ENCODE data around the gene TPO.
A peak's percentile ranks its signal among the peaks of the same experiment; 100 is the strongest.

The TPO gene

DNA sequence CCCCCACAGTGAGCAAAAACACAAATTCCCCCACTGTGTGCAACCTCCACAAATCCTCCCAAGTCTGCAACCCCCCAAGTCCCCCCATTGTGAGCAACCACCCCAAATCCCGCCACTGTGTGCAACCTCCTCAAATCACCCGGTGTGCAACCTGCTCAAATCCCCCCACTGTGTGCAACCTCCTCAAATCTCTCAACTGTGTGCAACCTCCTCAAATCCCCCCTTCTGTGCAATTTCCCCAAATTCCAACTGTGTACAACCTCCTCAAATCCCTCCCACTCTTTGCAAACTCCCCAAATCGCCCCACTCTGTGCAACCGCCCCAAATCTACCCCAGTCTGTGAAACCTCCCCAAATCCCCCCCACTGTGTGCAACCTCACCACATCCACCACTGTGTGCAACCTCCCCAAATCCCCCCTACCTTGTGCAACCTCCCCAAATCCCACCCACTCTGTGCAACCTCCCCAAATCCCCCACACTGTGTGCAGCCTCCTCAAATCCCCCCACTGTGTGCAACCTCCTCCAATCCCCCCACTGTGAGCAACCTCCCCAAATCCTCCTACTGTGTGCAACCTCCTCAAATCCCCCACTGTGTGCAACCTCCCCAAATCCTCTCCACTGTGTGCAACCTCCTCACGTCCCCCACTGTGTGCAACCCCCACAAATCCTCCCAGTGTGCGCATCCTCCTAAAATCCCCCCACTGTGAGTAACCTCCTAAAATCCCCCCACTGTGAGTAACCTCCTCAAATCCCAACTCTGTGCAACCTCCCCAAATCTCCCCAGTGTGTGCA, 115.2 kb downstream of the TPO start:
- no peak for DNase-seq (ENCODE audit: low spot score)

DNA sequence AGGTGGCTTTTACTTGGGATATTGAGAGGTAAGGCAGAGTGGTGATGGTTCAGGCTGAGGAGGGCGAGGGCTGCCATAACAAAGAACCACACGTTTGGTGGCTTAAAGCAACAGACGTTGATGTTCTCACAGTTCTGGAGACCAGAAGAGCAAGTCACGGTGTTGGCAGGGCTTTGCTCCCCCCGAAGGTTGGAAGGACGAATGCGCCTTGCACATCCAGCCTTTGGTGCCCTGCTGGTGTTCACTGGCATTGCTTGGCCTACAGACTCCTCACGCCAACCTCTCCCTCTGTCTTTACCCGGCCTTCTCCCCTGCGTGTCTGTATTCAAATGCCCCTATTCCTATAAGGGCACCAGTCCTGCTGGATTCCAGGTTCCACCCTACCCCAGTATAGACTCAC, 125.4 kb downstream of the TPO start:
- peak; percentile 42 for DNase-seq (ENCODE audit: low spot score)

DNA sequence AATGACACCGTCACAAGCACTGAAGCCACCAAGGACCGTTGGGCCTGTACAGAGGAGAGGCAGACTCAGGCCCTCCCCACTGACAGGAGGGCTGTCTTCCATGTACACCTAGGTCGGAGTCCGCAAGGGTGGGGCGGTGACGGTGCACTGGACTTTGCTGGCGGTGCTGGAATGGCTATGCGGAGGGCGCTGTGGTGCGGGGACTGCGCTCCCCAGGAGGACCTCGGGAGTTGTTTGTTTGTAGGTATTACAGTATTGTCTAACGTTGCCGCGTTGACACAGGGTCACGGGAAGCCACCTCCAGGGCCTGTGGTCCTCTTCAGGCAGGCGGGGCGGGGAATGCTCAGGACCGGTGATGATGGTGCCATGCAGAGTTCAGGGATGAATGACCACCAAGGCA, 126.2 kb downstream of the TPO start:
- DNase-seq (ENCODE audit: low spot score) = no peak

DNA sequence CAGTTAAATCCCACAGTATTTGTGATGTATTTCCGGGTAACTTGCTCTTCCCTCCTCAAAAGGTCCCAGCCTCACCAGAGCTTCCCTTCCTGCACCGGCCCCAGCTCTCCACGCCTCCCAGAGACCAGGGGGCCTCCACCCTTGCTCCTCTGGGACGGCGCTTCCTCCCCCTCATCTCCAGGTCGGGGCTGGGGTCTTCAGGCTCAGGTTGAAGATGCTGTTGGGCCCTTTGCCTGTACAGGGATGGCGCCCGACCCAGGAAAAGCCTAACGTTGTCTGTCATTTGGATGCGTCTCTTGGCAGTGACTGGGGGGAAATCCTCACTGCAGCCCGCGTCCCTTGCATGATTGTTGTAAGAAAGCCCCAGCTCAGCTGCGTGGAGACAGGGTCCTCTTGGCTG, 126.7 kb downstream of the TPO start:
- no peak for DNase-seq (ENCODE audit: low spot score)

DNA sequence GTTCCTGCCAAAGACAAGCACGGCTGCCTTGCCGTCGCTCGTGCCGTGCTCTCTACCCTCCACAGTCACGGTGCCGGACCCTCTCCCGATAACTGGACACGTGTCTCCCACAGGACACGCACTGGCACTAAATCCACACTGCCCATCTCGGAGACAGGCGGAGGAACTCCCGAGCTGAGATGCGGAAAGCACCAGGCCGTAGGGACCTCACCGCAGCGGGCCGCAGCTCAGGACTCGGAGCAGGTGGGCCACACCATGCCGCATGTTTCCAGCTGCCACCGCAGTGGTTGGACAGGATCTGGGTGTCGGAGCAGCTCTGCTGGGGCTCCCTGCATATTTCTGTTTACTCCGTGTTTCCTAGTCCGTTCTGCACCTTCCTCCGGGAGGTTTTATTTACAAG, 127.2 kb downstream of the TPO start:
- DNase-seq (ENCODE audit: low spot score) = no peak

GRCh38 chr2:1541040-1541439, 127.8 kb downstream of the TPO start:
- DNase-seq (ENCODE audit: low spot score) = no peak

DNA sequence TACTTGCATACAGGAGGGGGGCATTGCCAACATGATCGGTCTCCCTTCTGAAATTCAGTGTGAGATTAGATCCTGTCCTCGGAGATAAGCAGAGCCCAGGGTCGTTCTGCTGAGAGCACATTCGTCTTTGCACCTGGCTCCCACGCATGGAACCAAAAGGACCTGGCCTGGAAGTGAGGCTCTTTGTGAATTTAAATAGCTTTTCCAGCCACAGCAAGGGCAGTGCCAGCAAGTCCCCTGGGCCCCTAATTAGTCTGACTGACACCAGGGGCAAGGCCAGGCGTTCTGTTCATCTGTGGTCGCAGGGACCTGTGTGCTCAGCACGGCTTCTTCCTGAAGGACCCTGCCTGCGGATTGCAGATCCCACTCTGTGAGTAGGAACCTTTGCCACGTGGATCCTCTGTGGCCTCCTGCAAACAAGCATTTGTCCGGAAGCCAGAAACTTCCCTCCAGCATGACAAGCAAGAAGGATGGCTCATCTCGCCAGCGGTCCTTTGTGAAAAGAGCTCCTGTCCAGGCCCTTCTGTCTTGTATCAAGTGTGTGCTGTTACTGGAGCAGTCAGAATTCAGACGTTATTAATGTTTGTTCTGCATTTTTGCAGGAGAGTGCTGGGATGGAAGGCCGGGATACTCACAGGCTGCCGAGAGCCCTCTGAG, 128.7 kb downstream of the TPO start:
- DNase-seq (ENCODE audit: low spot score) = no peak

DNA sequence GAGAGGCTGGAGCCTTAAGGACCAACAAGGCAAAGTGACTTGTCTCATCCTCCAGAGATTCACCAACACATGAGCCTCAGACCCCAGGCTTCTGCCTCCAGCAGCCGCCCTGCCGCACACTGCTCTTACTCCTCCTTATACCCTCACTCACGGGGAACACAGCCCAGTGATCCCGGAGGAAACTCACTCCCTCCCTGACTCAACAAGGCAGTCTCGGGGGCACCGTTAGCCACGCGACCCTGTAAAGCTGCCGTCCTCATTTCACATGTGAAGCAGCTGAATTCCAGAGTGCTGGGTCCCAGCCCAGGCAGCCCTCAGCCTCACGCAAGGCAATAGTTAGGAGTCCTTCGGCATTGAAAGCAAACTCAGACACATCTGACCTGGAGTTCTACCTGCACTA, 129.7 kb downstream of the TPO start:
- no peak for DNase-seq (ENCODE audit: low spot score)

- no peak for DNase-seq (ENCODE audit: low spot score)
These were observed 130.7 kb downstream of the TPO start for GRCh38 chr2:1543776-1544477.

GRCh38 chr2:1544478-1545069, 131.3 kb downstream of the TPO start:
- peak; percentile 84 for DNase-seq (ENCODE audit: low spot score)

DNA sequence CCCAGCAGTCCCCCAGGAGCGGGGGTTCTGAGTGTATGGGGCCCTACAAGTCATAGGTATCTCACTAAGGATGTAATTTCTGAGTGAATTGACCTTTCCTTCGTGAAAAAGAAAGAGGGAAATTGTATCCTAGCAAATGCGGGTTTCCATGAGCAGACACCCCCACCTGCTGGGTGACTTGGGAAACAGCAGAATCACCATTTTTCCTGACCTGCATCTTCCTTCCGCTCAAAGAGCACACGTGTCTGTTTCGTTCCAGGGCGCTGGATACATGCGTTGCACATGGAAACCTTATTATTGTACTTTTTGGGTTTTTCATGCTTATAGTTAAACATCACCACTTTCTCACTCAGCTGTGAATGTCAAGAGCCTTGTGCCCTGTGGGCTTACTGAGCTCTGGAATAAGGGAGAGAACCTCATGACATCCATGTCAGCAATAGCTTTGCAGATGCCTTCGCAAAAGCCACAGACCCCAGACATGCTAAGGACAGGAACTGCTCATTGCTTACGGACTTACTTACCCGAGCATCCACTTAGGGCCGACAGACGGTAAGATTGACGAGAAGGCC, 132.8 kb downstream of the TPO start:
- DNase-seq (ENCODE audit: low spot score) = peak; percentile 68

DNA sequence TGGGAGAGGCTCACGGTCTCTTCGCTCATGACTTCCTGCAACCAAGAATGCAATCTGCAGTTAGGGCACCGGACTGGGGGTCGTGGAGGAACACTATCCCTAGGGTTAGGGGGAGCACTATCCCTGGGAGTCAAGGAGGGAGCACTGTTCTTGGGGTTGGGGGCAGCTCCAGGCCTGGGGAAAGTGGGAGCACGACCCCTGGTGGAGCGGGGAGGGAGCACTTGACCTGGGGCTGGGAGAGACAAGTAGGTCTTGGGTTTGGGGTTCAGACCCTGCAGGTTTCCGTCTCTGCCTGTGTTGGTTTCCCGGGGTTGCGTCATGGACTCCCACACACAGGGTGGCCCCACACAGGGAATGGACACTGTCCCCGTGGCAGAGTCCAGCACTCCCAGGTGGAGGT, 133.6 kb downstream of the TPO start:
- DNase-seq (ENCODE audit: low spot score) = no peak

DNA sequence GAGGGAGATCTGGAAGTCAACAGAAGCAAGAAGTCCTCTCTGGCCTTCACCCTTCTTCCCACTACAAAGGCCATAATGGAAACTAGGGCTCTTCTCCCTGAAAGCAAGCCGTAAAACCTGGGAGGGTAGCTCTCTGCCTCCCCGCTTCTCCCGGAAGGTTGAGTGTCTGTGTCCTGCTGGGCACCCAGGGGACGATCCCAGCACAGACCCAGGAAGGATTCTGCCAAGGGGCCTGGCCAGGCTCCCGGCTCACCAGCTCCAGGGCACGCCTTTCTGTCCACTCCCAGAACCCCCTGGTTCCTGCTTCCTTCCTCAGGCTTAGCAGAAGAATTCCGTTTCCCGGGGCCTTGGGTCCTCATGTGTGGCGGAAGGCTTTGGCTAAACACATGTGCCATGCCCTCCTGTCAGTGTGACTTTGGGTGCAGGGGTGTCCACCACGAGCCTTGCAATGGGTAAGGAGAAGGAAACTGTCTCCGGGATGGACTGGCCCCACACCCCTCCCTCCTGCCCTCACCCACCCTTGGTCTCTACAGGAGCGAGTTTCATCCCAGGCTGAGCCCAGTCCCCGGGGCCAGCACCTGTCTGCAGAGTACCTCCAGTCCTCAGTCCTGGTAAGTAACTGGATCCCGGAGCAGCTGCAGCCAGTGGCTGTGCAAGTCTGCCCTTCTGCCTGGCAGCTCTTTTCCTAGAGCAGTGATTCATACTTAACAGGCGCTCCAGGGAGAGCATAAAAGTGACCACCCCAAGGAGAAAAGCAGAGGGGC, 135.8 kb downstream of the TPO start:
- no peak for DNase-seq (ENCODE audit: low spot score)

GRCh38 chr2:1550076-1550475, 136.8 kb downstream of the TPO start:
- DNase-seq (ENCODE audit: low spot score) = no peak

DNA sequence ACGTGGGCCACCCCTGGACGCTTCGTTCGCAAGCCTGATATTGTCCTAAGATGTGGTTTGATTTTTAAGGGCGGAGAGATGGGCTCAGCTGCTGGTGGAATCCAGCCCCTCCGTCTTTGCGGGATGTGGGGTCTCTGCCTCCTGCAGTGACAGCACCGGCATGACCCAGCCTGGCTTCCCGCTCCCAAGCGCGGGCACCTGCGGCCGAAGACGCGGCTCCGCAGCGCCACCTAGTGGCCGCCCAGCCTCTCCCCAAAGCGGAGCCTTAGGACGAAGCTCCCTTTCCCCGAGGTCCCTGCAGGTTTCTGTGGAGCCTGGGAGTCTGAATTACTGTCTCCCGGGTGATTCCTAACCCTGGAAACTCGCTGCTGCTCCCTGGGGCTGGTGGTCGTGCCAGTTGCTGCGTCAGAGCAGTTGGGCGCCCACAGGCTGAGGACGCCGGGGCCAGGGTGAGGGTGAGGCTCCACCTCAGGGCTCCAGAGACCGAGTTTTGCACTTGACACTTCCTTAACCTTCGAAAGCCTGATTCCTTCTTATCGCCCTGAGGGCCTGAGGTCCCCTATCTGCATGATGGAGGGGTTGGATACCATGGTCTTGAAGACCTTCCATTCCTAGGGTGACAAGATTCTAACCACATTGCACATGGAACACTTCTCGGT, 137.5 kb downstream of the TPO start:
- DNase-seq (ENCODE audit: low spot score) = peak; percentile 51

GRCh38 chr2:1551905-1552304, 138.6 kb downstream of the TPO start:
- no peak for DNase-seq (ENCODE audit: low spot score)

DNA sequence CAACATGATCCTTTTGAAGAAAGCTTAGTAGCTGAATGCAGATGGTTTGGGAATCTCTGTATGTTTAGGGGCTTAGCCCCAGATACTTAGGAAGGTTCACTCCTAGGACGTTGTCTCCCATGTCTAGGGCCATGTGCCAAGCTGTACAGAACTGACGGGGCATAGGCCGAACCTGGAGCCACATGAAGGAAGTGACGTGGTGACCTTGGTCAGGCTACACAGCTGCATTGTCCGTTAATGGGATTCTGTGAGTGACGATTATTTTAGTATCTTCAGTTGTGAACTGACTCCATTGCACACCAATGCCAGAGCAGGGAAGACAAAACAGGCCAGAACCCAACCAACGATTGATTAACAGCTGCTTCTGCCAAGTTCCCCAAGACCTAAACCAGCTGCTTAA, 139.3 kb downstream of the TPO start:
- DNase-seq (ENCODE audit: low spot score) = no peak

- peak; percentile 55 for DNase-seq (ENCODE audit: low spot score)
These were observed 140.5 kb downstream of the TPO start for GRCh38 chr2:1553671-1554295.

DNA sequence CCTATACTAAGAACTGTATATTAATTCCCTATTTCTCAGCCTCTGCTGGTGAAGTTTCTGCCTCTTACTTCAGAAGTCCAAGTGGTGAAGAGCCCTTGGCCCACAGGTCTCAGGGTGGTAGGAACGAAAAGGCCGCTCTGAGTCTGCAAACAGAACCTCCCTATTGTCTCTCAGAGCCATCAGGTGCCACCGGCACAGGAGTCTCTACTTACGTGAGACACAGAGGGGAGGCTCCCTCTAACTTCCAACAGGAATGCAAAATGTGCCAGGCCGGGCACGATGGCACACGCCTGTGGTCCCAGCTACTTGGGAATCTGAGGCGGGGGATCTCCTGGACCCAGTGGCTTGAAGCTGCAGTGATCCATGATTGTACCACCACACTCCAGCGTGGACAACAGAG, 143.0 kb downstream of the TPO start:
- no peak for DNase-seq (ENCODE audit: low spot score)

DNA sequence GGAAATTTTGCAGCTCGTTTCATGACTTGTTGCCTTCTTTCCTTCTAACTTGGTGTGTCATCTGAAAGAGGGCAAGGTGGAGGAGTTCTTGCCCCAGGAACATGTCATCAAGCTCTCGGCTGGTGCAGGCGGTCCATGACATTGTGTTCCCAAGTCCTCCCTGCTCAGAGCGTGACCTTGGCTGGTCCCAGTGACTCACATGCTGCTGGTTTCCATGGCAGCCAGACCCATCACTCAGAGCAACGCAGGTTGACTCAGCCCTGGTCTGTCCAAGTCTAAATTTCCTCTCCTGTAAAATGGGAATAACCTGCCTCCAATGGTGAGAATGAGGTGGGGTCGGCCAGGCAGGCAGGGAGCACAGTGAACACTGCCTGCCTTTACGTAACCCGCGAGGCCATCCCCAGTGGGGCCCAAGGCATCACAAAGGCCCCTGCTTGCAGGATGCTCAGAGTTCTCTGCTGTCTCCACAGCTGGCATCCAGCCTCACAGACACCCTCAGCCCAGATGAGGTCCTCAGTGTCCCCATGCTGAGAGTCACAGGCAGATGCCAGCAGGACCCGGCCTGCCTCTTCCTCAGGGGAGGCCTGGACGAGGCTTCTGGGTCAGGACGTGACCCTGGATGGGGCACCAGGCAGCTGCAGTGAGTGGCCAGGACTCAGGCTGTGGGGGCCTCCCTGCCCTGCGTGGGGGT, 143.7 kb downstream of the TPO start:
- peak; percentile 93 for DNase-seq (ENCODE audit: low spot score)

Data from kidney capillary endothelial cell (primary cell).